Measurements from ENCODE around the gene NCKAP5. TPM values are rescaled to one million over a fixed set of nuclear protein-coding genes. Genes with fewer than 3 reads are reported as not detected.

Gene NCKAP5
- polyA plus RNA-seq, 2 of the 4 experiments (the other 2 are of a cell fraction), result 3.0 to 4.1 TPM

DNA sequence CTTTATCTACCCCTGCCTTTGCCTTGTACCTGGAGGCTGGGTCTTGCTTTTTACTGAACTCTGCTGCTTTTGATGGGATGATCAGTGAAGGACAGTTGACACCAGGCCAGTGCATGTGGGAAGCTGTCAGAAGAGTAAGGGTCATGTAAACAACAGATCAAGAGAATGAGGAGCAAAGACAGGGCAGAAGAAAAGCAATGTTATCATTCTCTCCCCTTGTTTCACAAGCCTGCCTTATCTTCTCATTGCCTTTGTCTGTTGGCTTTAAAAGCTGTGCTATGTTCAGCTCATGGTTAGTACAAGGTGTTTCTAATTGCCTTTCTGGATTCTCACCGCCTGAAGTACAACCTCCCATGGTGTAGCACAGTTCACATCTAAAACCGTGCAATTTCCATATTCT lies 925.8 kb downstream of the NCKAP5 start:
- TF ChIP-seq EHF (CRISPR knock-in tag; IDR thresholded peaks at IDR 0.05) (no peak), NR3C1 (IDR thresholded peaks at IDR 0.05) (no peak), CHD4 (IDR thresholded peaks at IDR 0.05; ENCODE audit: borderline replicate concordance) (no peak), E2F6 (IDR thresholded peaks at IDR 0.05; ENCODE audit: borderline replicate concordance, low read depth) (no peak), RNF2 (IDR thresholded peaks at IDR 0.05; ENCODE audit: borderline replicate concordance, low read depth) (no peak), JUNB (IDR thresholded peaks at IDR 0.05) (no peak), NPAS2 (CRISPR knock-in tag; IDR thresholded peaks at IDR 0.05; ENCODE audit: borderline replicate concordance) (no peak), BHLHE40 (IDR thresholded peaks at IDR 0.05; ENCODE audit: low read depth, low read length) (no peak), HES2 (IDR thresholded peaks at IDR 0.05) (no peak), PHF8 (IDR thresholded peaks at IDR 0.05; ENCODE audit: borderline replicate concordance, low read depth) (no peak), ESRRA (IDR thresholded peaks at IDR 0.05; ENCODE audit: borderline replicate concordance, low read length) (no peak), FOXS1 (CRISPR knock-in tag; IDR thresholded peaks at IDR 0.05) (no peak), SREBF2 (IDR thresholded peaks at IDR 0.05) (no peak)
- TF ChIP-seq, protein P1, sequence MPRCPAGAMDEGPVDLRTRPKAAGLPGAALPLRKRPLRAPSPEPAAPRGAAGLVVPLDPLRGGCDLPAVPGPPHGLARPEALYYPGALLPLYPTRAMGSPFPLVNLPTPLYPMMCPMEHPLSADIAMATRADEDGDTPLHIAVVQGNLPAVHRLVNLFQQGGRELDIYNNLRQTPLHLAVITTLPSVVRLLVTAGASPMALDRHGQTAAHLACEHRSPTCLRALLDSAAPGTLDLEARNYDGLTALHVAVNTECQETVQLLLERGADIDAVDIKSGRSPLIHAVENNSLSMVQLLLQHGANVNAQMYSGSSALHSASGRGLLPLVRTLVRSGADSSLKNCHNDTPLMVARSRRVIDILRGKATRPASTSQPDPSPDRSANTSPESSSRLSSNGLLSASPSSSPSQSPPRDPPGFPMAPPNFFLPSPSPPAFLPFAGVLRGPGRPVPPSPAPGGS (IDR thresholded peaks at IDR 0.05), result no peak
- no peak overlapping the region for H3K4me2 ChIP-seq
- POLR2A ChIA-PET, result no interaction called here
- H3K4me3 ChIP-seq, result no peak overlapping the region
- CTCF ChIA-PET, result no interaction called here
- no peaks in the 10 kb centered on the region for H3K4me1 ChIP-seq
- DNase-seq (ENCODE audit: low read depth in 1 of 2, low spot score in 1 of 2), result no peak
- no peak for FAIRE-seq
- ATAC-seq, result no peak
- no peaks in the 10 kb centered on the region for H3K9me3 ChIP-seq
- 88% methylated on average over 2 of the region's 2 CpGs for WGBS (ENCODE audit: missing lambda C conversion rate)
- H3K27ac ChIP-seq, result no peak overlapping the region

DNA sequence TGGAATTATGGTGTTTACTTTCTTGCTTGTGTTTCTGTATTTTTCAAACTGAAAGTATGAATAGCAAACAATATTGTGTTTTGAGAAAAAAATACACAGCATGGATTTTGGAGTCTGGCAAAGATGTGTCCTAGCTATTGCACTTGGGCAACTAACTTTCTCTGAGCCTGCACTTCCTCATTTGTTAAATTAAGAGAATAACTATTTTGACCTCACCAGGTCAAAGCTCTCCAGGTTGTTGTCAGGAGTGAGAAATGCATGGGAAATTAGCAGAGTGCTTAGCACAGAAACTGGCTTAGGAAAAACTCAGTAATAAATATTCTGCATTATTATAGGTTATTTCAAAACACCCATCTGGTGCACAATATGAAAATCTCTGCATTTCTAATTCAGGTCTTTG lies 926.4 kb downstream of the NCKAP5 start:
- Histone ChIP-seq H3K27ac (no peak overlapping the region), H3K4me2 (no peak overlapping the region), H3K4me1 (no peaks in the 10 kb centered on the region), H3K4me3 (no peak overlapping the region), H3K9me3 (no peaks in the 10 kb centered on the region)
- FAIRE-seq (no peak), DNase-seq (ENCODE audit: low read depth in 1 of 2, low spot score in 1 of 2) (no peak), ATAC-seq (no peak)
- POLR2A ChIA-PET, result no interaction called here
- TF ChIP-seq FOSB (CRISPR knock-in tag; IDR thresholded peaks at IDR 0.05) (no peak), FOSL2 (IDR thresholded peaks at IDR 0.05) (no peak), FOSL2 (CRISPR knock-in tag; IDR thresholded peaks at IDR 0.05) (no peak), CEBPB (IDR thresholded peaks at IDR 0.05) (no peak), HEYL (CRISPR knock-in tag; IDR thresholded peaks at IDR 0.05) (no peak), HOXB5 (CRISPR knock-in tag; IDR thresholded peaks at IDR 0.05) (no peak), RNF2 (IDR thresholded peaks at IDR 0.05; ENCODE audit: borderline replicate concordance, low read depth) (no peak), ZC3H11A (IDR thresholded peaks at IDR 0.05) (no peak), KDM5A (IDR thresholded peaks at IDR 0.05) (no peak), CBX2 (IDR thresholded peaks at IDR 0.05; ENCODE audit: borderline replicate concordance, low read depth) (no peak), RCOR1 (IDR thresholded peaks at IDR 0.05; ENCODE audit: low read depth, low read length) (no peak), GATA3 (IDR thresholded peaks at IDR 0.05; ENCODE audit: borderline replicate concordance) (no peak), EHF (CRISPR knock-in tag; IDR thresholded peaks at IDR 0.05) (no peak), CBX8 (IDR thresholded peaks at IDR 0.05) (no peak), BHLHE40 (IDR thresholded peaks at IDR 0.05; ENCODE audit: low read depth, low read length) (no peak), MYC (IDR thresholded peaks at IDR 0.05; ENCODE audit: borderline replicate concordance, low read length) (no peak), POLR2AphosphoS2 (conservative IDR thresholded peaks at IDR 0.05; ENCODE audit: low read length) (no peak), HOXB13 (CRISPR knock-in tag; IDR thresholded peaks at IDR 0.05; ENCODE audit: low read depth) (no peak), EP300 (IDR thresholded peaks at IDR 0.05) (no peak)
- TF ChIP-seq, protein P2, sequence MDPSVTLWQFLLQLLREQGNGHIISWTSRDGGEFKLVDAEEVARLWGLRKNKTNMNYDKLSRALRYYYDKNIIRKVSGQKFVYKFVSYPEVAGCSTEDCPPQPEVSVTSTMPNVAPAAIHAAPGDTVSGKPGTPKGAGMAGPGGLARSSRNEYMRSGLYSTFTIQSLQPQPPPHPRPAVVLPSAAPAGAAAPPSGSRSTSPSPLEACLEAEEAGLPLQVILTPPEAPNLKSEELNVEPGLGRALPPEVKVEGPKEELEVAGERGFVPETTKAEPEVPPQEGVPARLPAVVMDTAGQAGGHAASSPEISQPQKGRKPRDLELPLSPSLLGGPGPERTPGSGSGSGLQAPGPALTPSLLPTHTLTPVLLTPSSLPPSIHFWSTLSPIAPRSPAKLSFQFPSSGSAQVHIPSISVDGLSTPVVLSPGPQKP (IDR thresholded peaks at IDR 0.05; ENCODE audit: low read depth, low read length), result no peak
- TF ChIP-seq, protein P3, sequence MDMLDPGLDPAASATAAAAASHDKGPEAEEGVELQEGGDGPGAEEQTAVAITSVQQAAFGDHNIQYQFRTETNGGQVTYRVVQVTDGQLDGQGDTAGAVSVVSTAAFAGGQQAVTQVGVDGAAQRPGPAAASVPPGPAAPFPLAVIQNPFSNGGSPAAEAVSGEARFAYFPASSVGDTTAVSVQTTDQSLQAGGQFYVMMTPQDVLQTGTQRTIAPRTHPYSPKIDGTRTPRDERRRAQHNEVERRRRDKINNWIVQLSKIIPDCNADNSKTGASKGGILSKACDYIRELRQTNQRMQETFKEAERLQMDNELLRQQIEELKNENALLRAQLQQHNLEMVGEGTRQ (IDR thresholded peaks at IDR 0.05), result no peak
- CTCF ChIA-PET, result no interaction called here

Measured in A549 (cell line).